Ovary (tissue), 3 donors: ENCODE data around the gene PTPRN2.

Experiments
- EP300 ChIP-seq: sonication (generic); formaldehyde crosslinking; IDR thresholded peaks from one replicate; pipeline ENCODE4 v1.6.1; 2017; ENCODE audit warnings: antibody characterized with exemption
- TF ChIP-seq, protein P1 (sequence below), 3 donors: fragments of 450-650 bp in 2 of 3; fragments of 200-600 bp in 1 of 3; IDR thresholded peaks; one replicate each; pipeline versions ENCODE4 v1.5.1 to v1.8.0; 2016 to 2022; ENCODE audit warnings: antibody characterized with exemption in 3 of 3, mild to moderate bottlenecking in 1 of 3
- donor health status: DM: no; HTN: no; CAD: no.

DNA sequence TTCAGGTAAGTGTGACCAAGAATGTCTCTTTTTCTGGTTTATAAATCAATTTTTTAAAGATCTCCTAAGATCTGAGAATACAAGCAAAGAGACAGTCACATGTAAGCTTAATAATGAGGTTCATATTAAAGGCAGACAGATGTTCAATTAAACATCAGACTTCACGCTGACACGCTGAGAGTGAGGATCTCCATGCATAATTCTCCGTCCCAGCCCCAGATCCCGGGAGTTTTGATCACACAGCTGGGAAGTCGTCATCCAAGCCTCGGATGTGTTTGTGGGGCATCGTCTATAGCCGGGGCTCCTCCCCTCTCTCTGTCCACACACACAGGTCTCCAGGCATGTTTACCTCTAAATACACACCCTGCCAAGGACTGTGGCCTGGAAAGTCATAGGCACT, 223.2 kb downstream of the PTPRN2 start:
- TF ChIP-seq EP300 = no peak
- TF ChIP-seq, protein P1, sequence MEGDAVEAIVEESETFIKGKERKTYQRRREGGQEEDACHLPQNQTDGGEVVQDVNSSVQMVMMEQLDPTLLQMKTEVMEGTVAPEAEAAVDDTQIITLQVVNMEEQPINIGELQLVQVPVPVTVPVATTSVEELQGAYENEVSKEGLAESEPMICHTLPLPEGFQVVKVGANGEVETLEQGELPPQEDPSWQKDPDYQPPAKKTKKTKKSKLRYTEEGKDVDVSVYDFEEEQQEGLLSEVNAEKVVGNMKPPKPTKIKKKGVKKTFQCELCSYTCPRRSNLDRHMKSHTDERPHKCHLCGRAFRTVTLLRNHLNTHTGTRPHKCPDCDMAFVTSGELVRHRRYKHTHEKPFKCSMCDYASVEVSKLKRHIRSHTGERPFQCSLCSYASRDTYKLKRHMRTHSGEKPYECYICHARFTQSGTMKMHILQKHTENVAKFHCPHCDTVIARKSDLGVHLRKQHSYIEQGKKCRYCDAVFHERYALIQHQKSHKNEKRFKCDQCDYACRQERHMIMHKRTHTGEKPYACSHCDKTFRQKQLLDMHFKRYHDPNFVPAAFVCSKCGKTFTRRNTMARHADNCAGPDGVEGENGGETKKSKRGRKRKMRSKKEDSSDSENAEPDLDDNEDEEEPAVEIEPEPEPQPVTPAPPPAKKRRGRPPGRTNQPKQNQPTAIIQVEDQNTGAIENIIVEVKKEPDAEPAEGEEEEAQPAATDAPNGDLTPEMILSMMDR (IDR thresholded peaks at IDR 0.05) = no peak
